HG02763 (cell line): ENCODE results near the gene PIKFYVE.

Experiments
- ATAC-seq: cut with Tn5 transposase; IDR thresholded peaks from one replicate; pipeline ENCODE4 v1.9.1; 2021; ENCODE audit warnings: mild to moderate bottlenecking, moderate library complexity; ENCODE audit not compliant: unreplicated experiment

PIKFYVE gene

GRCh38 chr2:208407667-208408066 lies 141.6 kb downstream of the PIKFYVE start:
- ATAC-seq: no peak
